Body of pancreas (tissue), 4 donors: Measurements from ENCODE around the gene CFAP58. TPM values are rescaled to one million over a fixed set of nuclear protein-coding genes. Genes with fewer than 3 reads are reported as not detected.

Source experiments
- ATAC-seq: fragments of 150-250 bp; one replicate; pipeline ENCODE4 v1.9.1; 2016
- DNase-seq, 4 donors: peaks; one replicate each; pipeline ENCODE4 v3.0.0-alpha.2; 2019
- H3K27ac ChIP-seq, 4 donors: fragments of 200-600 bp; sonication (generic); 1 replicate in 3 of 4; 2 replicates in 1 of 4; pipeline versions ENCODE4 v1.5.1 to v1.6.1; 2016 to 2019; ENCODE audit warnings: mild to moderate bottlenecking in 1 of 4, mixed read lengths in 1 of 4, moderate library complexity in 1 of 4
- H3K27me3 ChIP-seq, 2 donors: fragments of 200-600 bp; sonication (generic); one replicate each; pipeline ENCODE4 v1.6.0; 2016; ENCODE audit warnings: mild to moderate bottlenecking in 1 of 2
- H3K36me3 ChIP-seq, 2 donors: fragments of 200-600 bp; sonication (generic); replicated peaks in 1 of 2; 2 replicates each; pipeline ENCODE4 v1.5.1; 2016; ENCODE audit warnings: low read depth in 2 of 2; ENCODE audit not compliant: insufficient read depth in 1 of 2
- H3K4me1 ChIP-seq: fragments of 200-600 bp; sonication (generic); one replicate; pipeline ENCODE4 v1.6.0; 2016
- H3K4me3 ChIP-seq, 2 donors: fragments of 200-600 bp; sonication (generic); 1 replicate in 1 of 2; 2 replicates in 1 of 2; pipeline ENCODE4 v1.5.1; 2016 to 2019
- H3K9me3 ChIP-seq, 3 donors: fragments of 200-600 bp; sonication (generic); 1 replicate in 2 of 3; 2 replicates in 1 of 3; pipeline ENCODE4 v1.5.1; 2016
- POLR2A ChIP-seq, 3 donors: fragments of 450-650 bp; IDR thresholded peaks; one replicate each; pipeline ENCODE4 v1.6.1; 2016; ENCODE audit warnings: antibody characterized with exemption in 3 of 3, mild to moderate bottlenecking in 2 of 3
- WGBS, 2 donors: methylation state at CpG; one replicate each; pipeline ENCODE4 v1.1.5; 2017; 5-methylcytosine and 5-hydroxymethylcytosine counted together
- intact Hi-C: fragments of 100-400 bp; cut with DNase I; formaldehyde crosslinking; loops from one replicate; pipeline ENCODE4 v1.15.1; 2023
- total RNA-seq, 2 donors: library from RNA; depleted of rRNA; stranded (reverse); fragments of >200 nt; gene quantifications; one replicate each; pipeline ENCODE4 v1.1.0, GENCODE V29; 2016
- TF ChIP-seq, protein P1 (sequence below), 7 experiments: fragments of 450-650 bp in 4 of 7; fragments of 200-600 bp in 3 of 7; sonication (generic) in 3 of 7; IDR thresholded peaks; one replicate each; pipeline ENCODE4 v1.5.1; 2016 to 2019; ENCODE audit warnings: antibody characterized with exemption in 7 of 7

The CFAP58 gene
- total RNA-seq, 2 donors from 2014 or later: 0.26 TPM; not detected in 1

DNA sequence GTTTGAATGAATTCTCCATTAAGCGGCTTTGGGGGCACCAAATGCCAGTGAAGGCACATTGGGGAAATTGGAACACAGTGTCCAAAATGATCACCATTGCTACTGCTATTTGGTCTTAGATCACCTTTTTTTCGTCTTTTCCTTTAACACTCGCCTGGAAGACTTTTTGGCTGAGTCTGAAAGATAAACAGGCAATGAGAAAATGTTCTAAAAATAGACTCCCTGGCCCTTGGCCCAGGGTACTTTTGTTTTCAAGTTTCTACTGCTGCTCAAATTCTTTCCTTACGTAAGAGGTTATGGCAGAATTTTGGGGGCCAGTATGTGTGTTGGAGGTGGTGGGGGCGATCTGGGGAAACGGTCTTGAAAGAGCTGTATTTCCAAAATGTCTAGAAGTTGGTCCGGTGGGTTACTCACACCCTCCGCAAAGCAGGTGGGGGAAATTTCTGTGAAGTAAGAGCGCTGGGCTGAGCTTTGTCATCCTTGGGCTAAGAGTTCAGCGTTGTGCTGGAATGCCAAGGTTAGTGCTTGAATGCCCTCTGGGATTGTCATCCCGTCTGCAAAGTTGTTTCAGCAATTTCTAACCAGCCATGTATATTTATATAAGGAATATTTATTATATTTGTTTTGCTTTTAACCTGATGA, 14.0 kb upstream of the CFAP58 start:
- no peaks in the 10 kb centered on the region for H3K9me3 ChIP-seq
- H3K36me3 ChIP-seq: no peaks in the 10 kb centered on the region
- H3K27me3 ChIP-seq: no peaks in the 10 kb centered on the region
- TF ChIP-seq, protein P1, sequence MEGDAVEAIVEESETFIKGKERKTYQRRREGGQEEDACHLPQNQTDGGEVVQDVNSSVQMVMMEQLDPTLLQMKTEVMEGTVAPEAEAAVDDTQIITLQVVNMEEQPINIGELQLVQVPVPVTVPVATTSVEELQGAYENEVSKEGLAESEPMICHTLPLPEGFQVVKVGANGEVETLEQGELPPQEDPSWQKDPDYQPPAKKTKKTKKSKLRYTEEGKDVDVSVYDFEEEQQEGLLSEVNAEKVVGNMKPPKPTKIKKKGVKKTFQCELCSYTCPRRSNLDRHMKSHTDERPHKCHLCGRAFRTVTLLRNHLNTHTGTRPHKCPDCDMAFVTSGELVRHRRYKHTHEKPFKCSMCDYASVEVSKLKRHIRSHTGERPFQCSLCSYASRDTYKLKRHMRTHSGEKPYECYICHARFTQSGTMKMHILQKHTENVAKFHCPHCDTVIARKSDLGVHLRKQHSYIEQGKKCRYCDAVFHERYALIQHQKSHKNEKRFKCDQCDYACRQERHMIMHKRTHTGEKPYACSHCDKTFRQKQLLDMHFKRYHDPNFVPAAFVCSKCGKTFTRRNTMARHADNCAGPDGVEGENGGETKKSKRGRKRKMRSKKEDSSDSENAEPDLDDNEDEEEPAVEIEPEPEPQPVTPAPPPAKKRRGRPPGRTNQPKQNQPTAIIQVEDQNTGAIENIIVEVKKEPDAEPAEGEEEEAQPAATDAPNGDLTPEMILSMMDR (IDR thresholded peaks at IDR 0.05): no peak
- peak in 2 of 3 donors; percentile 52 to 71 for TF ChIP-seq POLR2A (IDR thresholded peaks at IDR 0.05)
- peaks cover 33% of the 10 kb centered on the region for H3K4me1 ChIP-seq
- intact Hi-C loops: no loop called here
- ATAC-seq (peak; percentile 68), DNase-seq (peak; percentile 71 to 80 (median 76))
- peak overlapping the region; percentile 88 to 97 (median 96) for H3K27ac ChIP-seq
- 5 to 8% methylated on average over 11 of the region's 11 CpGs for WGBS, 2 donors
- no peak overlapping the region for H3K4me3 ChIP-seq

DNA sequence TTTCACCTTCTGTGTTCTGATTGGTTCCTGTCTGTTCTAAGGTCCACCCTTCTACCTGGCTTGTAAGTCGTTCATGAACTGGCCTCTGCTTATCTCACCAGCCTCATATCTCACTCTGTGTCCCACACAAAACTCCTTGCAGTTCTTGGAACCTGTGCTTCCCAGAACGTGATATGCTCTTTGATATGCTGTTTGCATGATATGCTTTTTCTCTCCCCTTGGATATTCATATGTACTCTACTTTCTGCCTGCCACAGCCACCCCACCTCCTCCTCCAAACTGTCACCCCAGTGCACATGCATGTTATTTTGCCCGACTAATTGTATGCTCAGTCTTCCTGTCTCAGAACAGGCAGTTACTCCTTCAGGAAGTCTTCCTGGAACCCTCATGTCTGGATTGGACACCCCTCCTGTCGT, 13.5 kb upstream of the CFAP58 start:
- Histone ChIP-seq H3K36me3 (no peaks in the 10 kb centered on the region), H3K9me3 (no peaks in the 10 kb centered on the region), H3K4me3 (no peak overlapping the region), H3K27me3 (no peaks in the 10 kb centered on the region), H3K27ac (peak overlapping the region; percentile 88 to 97 (median 96)), H3K4me1 (peaks cover 33% of the 10 kb centered on the region)
- intact Hi-C loops: no loop called here
- 5 to 6% methylated on average over 4 of the region's 4 CpGs for WGBS, 2 donors
- TF ChIP-seq, protein P1 (IDR thresholded peaks at IDR 0.05): no peak
- TF ChIP-seq POLR2A (IDR thresholded peaks at IDR 0.05): peak in 2 of 3 donors; percentile 60 to 61
- DNase-seq (peak; percentile 56 to 78 (median 66)), ATAC-seq (peak; percentile 83)

DNA sequence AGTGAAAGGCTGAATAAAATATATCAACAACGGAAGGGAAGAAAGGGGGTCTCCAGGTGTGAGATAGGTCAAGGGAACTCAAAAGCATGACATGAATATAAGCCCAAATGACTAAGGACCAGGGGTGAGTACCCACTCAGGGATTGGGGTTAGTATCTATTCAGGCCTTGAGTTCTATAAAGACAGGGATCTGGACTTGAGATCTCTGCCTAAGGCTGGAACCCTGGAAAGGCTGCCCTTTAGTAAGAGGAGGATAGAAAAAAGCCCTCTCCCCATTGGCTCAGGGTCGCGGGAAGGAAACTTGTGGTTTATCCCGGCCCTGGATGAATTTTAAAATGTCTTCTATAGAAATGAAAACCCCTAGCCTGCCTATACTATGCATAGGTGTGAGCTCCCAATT, 13.0 kb upstream of the CFAP58 start:
- ATAC-seq (no peak), DNase-seq (no peak)
- TF ChIP-seq, protein P1 (IDR thresholded peaks at IDR 0.05): no peak
- no peak for TF ChIP-seq POLR2A (IDR thresholded peaks at IDR 0.05)
- no peaks in the 10 kb centered on the region for H3K9me3 ChIP-seq
- intact Hi-C loops: no loop called here
- H3K27me3 ChIP-seq: no peaks in the 10 kb centered on the region
- 61 to 66% methylated on average over 4 of the region's 4 CpGs for WGBS, 2 donors
- H3K4me1 ChIP-seq: peaks cover 33% of the 10 kb centered on the region
- no peaks in the 10 kb centered on the region for H3K36me3 ChIP-seq
- peak overlapping the region; percentile 88 to 97 (median 96) for H3K27ac ChIP-seq
- H3K4me3 ChIP-seq: no peak overlapping the region

DNA sequence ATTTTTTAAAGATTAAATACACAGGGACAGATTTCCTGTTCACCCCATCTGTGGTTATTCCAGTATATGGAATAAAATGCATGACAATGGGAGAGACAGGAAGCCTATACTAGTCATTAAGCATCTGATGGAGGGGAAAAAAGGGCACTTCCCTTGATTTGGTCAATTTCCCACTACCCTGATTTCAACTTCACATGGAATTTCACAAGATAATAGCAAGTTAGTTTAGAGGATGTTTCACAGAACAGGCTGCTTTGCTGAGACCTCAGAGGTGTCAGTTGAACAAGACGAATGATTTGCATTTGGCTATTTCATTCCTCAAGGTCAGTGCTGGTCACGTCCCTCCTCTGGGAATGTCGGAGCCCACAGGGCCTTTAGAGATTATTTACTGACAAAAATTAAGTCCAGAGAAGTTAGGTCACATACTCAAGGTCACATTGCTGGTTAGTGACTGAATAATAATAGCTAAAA, 10.7 kb upstream of the CFAP58 start:
- H3K27ac ChIP-seq: peak overlapping the region in 2 of 4 donors; percentile 9 to 39
- intact Hi-C loops: no loop called here

More for the DNA sequence above, 10.7 kb upstream of the CFAP58 start:
- no peaks in the 10 kb centered on the region for H3K36me3 ChIP-seq
- DNase-seq (no peak), ATAC-seq (no peak)
- no peak for TF ChIP-seq POLR2A (IDR thresholded peaks at IDR 0.05)
- TF ChIP-seq, protein P1 (IDR thresholded peaks at IDR 0.05): no peak
- H3K4me3 ChIP-seq: no peak overlapping the region
- peaks cover 17% of the 10 kb centered on the region for H3K4me1 ChIP-seq
- no peaks in the 10 kb centered on the region for H3K27me3 ChIP-seq
- 12 to 13% methylated on average over 3 of the region's 3 CpGs for WGBS, 2 donors
- H3K9me3 ChIP-seq: no peaks in the 10 kb centered on the region
